Activated CD4-positive, CD25-positive, alpha-beta regulatory T cell treated with anti-CD3 and anti-CD28 coated beads, Interleukin-2, amount 50 U/mL, for 24 hours (primary cell): Measurements from ENCODE around the gene ZNF362.

Source experiments
- ATAC-seq, 2 donors: fragments of 150-1000 bp; cut with Tn5 transposase; one replicate each; pipeline ENCODE4 v1.10.0; 2021; ENCODE audit warnings: mild to moderate bottlenecking in 1 of 2, moderate library complexity in 1 of 2

The ZNF362 gene

DNA sequence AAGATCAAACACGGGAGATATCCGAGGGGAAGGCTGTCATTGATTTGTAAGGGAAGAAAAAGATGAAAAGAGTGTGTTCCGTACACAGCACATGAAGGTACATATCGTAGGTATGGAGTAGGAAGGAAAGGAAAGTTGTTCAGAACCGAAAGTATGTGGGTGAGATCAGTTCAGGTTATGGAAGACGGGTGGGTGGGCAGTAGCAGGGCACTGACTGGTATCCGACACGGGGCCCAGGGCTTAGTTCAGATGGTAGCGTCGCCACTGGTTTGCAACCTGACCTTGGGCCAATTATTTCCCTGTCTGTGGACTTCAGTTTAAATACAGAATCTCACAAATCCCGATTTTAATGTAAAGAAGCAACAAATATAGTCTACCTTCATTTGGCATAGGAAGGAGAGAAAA, 92.4 kb downstream of the ZNF362 start:
- ATAC-seq: no peak

DNA sequence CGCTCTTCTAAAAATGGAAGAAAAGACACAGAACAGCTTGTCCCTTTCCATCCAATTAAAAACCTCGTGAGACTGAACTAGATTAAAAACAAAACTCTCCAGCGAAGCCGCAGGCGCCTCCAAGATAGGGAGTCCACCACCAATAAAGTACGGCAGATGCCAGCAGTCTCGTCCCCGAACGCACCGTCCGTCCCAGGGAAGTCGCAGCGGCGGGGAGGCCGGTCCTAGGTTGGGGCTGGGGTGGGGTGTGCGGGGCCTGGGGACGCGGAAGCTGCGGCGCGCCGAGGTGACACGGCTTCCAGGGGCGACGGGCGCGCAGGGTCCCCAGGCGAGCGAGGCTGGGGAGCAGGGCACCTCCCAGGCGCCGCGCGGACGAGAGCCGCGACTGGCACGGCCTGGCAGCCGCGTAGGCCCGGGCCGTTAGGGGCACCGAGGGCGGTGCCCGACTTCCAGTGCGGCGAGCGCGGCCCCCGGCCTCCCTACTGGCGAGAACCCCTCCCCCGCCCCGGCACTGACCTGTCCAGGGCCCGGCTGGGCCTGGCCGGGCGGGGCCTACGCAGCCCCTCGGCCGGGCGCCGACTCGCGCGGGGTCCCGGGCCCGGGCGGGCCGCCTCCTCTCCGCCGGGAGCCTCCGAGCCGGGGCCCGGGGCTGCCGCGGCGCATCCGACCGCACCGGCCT, 92.9 kb downstream of the ZNF362 start:
- ATAC-seq: peak; percentile 32 to 38

DNA sequence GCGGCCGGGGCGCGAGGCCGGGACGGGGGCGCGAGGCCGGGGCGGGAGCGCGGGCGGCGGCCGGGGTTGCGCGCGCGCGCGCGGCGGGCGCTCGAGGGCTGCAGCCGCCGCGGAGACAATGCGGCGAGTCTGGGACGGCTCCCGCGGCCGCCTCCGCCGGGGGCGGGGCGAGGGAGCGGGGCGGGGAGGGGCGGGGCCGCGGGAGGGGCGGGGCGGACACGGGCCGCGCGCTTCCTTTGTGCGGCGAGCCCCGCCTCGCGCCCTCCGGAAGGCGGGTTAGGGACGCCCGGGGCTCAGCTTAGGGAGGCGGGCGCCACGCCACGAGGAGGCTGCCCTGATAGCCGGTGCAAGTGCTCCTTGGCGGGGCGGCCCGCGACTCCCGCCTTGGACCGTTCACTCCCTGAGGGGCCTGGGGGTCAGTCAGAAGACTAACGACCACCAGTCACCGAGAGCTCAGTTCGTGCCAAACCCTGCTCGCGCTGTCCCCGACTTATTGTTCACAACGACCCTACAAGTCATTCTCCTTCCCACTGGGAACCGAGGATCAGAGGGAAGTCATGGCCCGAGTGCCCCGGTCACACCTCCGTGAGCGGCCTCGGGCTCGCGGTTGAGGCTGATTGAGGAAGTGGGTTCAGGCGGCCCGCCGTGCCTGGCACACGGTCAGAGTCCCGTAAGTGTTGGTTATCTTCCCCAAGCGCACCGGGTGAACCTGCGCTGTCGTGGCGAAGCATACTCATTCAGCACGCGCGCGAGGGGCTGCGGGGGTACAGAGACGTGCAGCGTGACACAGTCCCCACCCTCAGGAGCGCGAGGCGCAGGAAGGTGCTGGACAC, 93.7 kb downstream of the ZNF362 start:
- peak; percentile 89 for ATAC-seq
